Activated T-helper 1 cell treated with anti-CD3 and anti-CD28 coated beads, Interleukin-12 subunit alpha, Interleukin-12 subunit beta, Interleukin-2, Interleukin-4 antibody, amounts not matched to agents 30 ng/mL and 10 ng/mL and 1 ng/mL, durations not matched to agents 14 hours and 24 hours and 36 hours (primary cell): ENCODE results near the gene ACOX3. TPM values are rescaled to one million over a fixed set of nuclear protein-coding genes. Genes with fewer than 3 reads are reported as not detected.
"Not testable (repeated sequence)": the region's sequence is repeated elsewhere in the genome, so short reads cannot be mapped to it uniquely, and the experiment has no call there.

Experiments used
- DNase-seq: peaks from one replicate; pipeline ENCODE4 v3.0.0; 2021; ENCODE audit warnings: low spot score
- H3K27ac Mint-ChIP-seq: one replicate; pipeline ENCODE4 v1.8.0; 2021; ENCODE audit warnings: mild to moderate bottlenecking, mixed read lengths
- H3K27me3 Mint-ChIP-seq: one replicate; pipeline ENCODE4 v1.8.0; 2022; ENCODE audit warnings: mild to moderate bottlenecking, moderate library complexity, mixed read lengths; ENCODE audit not compliant: insufficient read depth
- H3K36me3 Mint-ChIP-seq: one replicate; pipeline ENCODE4 v1.8.0; 2021; ENCODE audit warnings: low read depth, mixed read lengths
- H3K4me1 Mint-ChIP-seq: one replicate; pipeline ENCODE4 v1.8.0; 2021; ENCODE audit warnings: low read depth, mixed read lengths
- H3K4me3 Mint-ChIP-seq: one replicate; pipeline ENCODE4 v1.8.0; 2021; ENCODE audit warnings: mild to moderate bottlenecking, moderate library complexity, mixed read lengths
- H3K9me3 Mint-ChIP-seq: one replicate; pipeline ENCODE4 v1.8.0; 2021; ENCODE audit warnings: mixed read lengths
- intact Hi-C: fragments of 100-400 bp; cut with micrococcal nuclease; formaldehyde crosslinking; loops from one replicate; pipeline ENCODE4 v1.15.1; 2024
- total RNA-seq: library from RNA; stranded (reverse); gene quantifications from 2 replicates; pipeline ENCODE4 v1.2.3, GENCODE V29; 2022

The ACOX3 gene
- total RNA-seq, 1 donor from 2014 or later = 20.7 TPM

- Mint-ChIP-seq H3K36me3 (no peaks in the 10 kb centered on the region), H3K4me3 (no peak overlapping the region)
Observed at GRCh38 chr4:8349664-8350236, 90.8 kb downstream of the ACOX3 start.

GRCh38 chr4:8349236-8349635 lies 91.3 kb downstream of the ACOX3 start:
- H3K27ac Mint-ChIP-seq, H3K27me3 Mint-ChIP-seq, H3K4me1 Mint-ChIP-seq, H3K36me3 Mint-ChIP-seq, DNase-seq, H3K9me3 Mint-ChIP-seq, H3K4me3 Mint-ChIP-seq, intact Hi-C loops: not testable (repeated sequence)

More at GRCh38 chr4:8349664-8350236, 90.8 kb downstream of the ACOX3 start:
- Mint-ChIP-seq H3K27me3 (no peaks in the 10 kb centered on the region), H3K9me3 (no peaks in the 10 kb centered on the region), H3K4me1 (no peaks in the 10 kb centered on the region), H3K27ac (no peak overlapping the region)
- intact Hi-C loops = no loop called here
- no peak for DNase-seq

- Mint-ChIP-seq H3K4me3 (no peak overlapping the region), H3K27me3 (no peaks in the 10 kb centered on the region), H3K36me3 (no peaks in the 10 kb centered on the region), H3K4me1 (no peaks in the 10 kb centered on the region), H3K9me3 (no peaks in the 10 kb centered on the region), H3K27ac (no peak overlapping the region)
- intact Hi-C loops = no loop called here
- DNase-seq = no peak
Observed at GRCh38 chr4:8348071-8348470, 92.5 kb downstream of the ACOX3 start.

GRCh38 chr4:8347660-8348059 lies 92.9 kb downstream of the ACOX3 start:
- intact Hi-C loops = no loop called here
- no peak for DNase-seq
- no peak overlapping the region for H3K4me3 Mint-ChIP-seq
- no peaks in the 10 kb centered on the region for H3K9me3 Mint-ChIP-seq
- H3K27me3 Mint-ChIP-seq = no peaks in the 10 kb centered on the region
- H3K36me3 Mint-ChIP-seq = no peaks in the 10 kb centered on the region
- no peak overlapping the region for H3K27ac Mint-ChIP-seq
- H3K4me1 Mint-ChIP-seq = no peaks in the 10 kb centered on the region

GRCh38 chr4:8346838-8347605 lies 93.5 kb downstream of the ACOX3 start:
- Mint-ChIP-seq H3K36me3 (no peaks in the 10 kb centered on the region), H3K9me3 (no peaks in the 10 kb centered on the region), H3K27ac (no peak overlapping the region), H3K4me3 (no peak overlapping the region), H3K27me3 (no peaks in the 10 kb centered on the region), H3K4me1 (no peaks in the 10 kb centered on the region)
- intact Hi-C loops = no loop called here
- no peak for DNase-seq

GRCh38 chr4:8345946-8346814 lies 94.3 kb downstream of the ACOX3 start:
- Mint-ChIP-seq H3K27ac (no peak overlapping the region), H3K36me3 (no peaks in the 10 kb centered on the region), H3K27me3 (no peaks in the 10 kb centered on the region), H3K9me3 (no peaks in the 10 kb centered on the region), H3K4me3 (no peak overlapping the region), H3K4me1 (no peaks in the 10 kb centered on the region)
- intact Hi-C loops = no loop called here
- no peak for DNase-seq

GRCh38 chr4:8345053-8345945 lies 95.2 kb downstream of the ACOX3 start:
- H3K36me3 Mint-ChIP-seq = no peaks in the 10 kb centered on the region
- intact Hi-C loops = no loop called here
- no peaks in the 10 kb centered on the region for H3K9me3 Mint-ChIP-seq
- H3K4me1 Mint-ChIP-seq = no peaks in the 10 kb centered on the region
- no peak overlapping the region for H3K4me3 Mint-ChIP-seq
- H3K27me3 Mint-ChIP-seq = no peaks in the 10 kb centered on the region
- no peak overlapping the region for H3K27ac Mint-ChIP-seq
- DNase-seq = no peak

- H3K27me3 Mint-ChIP-seq = no peaks in the 10 kb centered on the region
- no peaks in the 10 kb centered on the region for H3K4me1 Mint-ChIP-seq
- H3K9me3 Mint-ChIP-seq = no peaks in the 10 kb centered on the region
- intact Hi-C loops = no loop called here
- no peaks in the 10 kb centered on the region for H3K36me3 Mint-ChIP-seq
- no peak overlapping the region for H3K27ac Mint-ChIP-seq
- no peak for DNase-seq
- H3K4me3 Mint-ChIP-seq = no peak overlapping the region
Observed at GRCh38 chr4:8344377-8344776, 96.1 kb downstream of the ACOX3 start.

GRCh38 chr4:8343967-8344331 lies 96.6 kb downstream of the ACOX3 start:
- intact Hi-C loops = no loop called here
- H3K4me3 Mint-ChIP-seq = no peak overlapping the region
- H3K36me3 Mint-ChIP-seq = no peaks in the 10 kb centered on the region
- no peak overlapping the region for H3K27ac Mint-ChIP-seq
- no peaks in the 10 kb centered on the region for H3K4me1 Mint-ChIP-seq
- no peaks in the 10 kb centered on the region for H3K27me3 Mint-ChIP-seq
- no peak for DNase-seq
- no peaks in the 10 kb centered on the region for H3K9me3 Mint-ChIP-seq

GRCh38 chr4:8343262-8343966 lies 97.1 kb downstream of the ACOX3 start:
- no peaks in the 10 kb centered on the region for H3K9me3 Mint-ChIP-seq
- H3K27me3 Mint-ChIP-seq = no peaks in the 10 kb centered on the region
- intact Hi-C loops = no loop called here
- DNase-seq = no peak
- H3K4me1 Mint-ChIP-seq = no peaks in the 10 kb centered on the region
- no peak overlapping the region for H3K27ac Mint-ChIP-seq
- H3K4me3 Mint-ChIP-seq = no peak overlapping the region
- H3K36me3 Mint-ChIP-seq = no peaks in the 10 kb centered on the region

GRCh38 chr4:8342651-8343261 lies 97.8 kb downstream of the ACOX3 start:
- no peaks in the 10 kb centered on the region for H3K27me3 Mint-ChIP-seq
- no peak overlapping the region for H3K27ac Mint-ChIP-seq
- H3K9me3 Mint-ChIP-seq = peaks cover 4% of the 10 kb centered on the region
- H3K36me3 Mint-ChIP-seq = no peaks in the 10 kb centered on the region
- intact Hi-C loops = no loop called here
- no peak overlapping the region for H3K4me3 Mint-ChIP-seq
- DNase-seq = no peak
- H3K4me1 Mint-ChIP-seq = no peaks in the 10 kb centered on the region

GRCh38 chr4:8341691-8342090 lies 98.8 kb downstream of the ACOX3 start:
- Mint-ChIP-seq H3K27ac (no peak overlapping the region), H3K27me3 (no peaks in the 10 kb centered on the region), H3K9me3 (peaks cover 7% of the 10 kb centered on the region), H3K4me1 (no peaks in the 10 kb centered on the region), H3K36me3 (no peaks in the 10 kb centered on the region), H3K4me3 (no peak overlapping the region)
- DNase-seq = no peak
- intact Hi-C loops = no loop called here
